Left hindlimb (tissue), 1 donor: ENCODE data around the gene IFRD1.
A peak's percentile ranks its signal among the peaks of the same experiment; 100 is the strongest.
"Not testable (repeated sequence)": the region's sequence is repeated elsewhere in the genome, so short reads cannot be mapped to it uniquely, and the experiment has no call there.

Experiments
- DNase-seq: peaks from one replicate; pipeline ENCODE4 v3.0.0-alpha.2; 2018

Gene IFRD1

GRCh38 chr7:112446431-112446830 is 3.8 kb upstream of the IFRD1 start:
- no peak for DNase-seq

- no peak for DNase-seq
These were observed 2.9 kb upstream of the IFRD1 start for GRCh38 chr7:112447406-112447805.

GRCh38 chr7:112448381-112448780 is 1.9 kb upstream of the IFRD1 start:
- no peak for DNase-seq

- no peak for DNase-seq
These were observed 1.4 kb upstream of the IFRD1 start for GRCh38 chr7:112448891-112449290.

- no peak for DNase-seq
These were observed 907 bp upstream of the IFRD1 start for GRCh38 chr7:112449353-112449752.

GRCh38 chr7:112450807-112451761 is 824 bp downstream of the IFRD1 start:
- DNase-seq: peak; percentile 97

- peak; percentile 40 for DNase-seq
These were observed 2.0 kb downstream of the IFRD1 start for GRCh38 chr7:112452102-112452888.

GRCh38 chr7:112453505-112454171 is 3.4 kb downstream of the IFRD1 start:
- DNase-seq: no peak

- DNase-seq: not testable (repeated sequence)
These were observed 3.9 kb downstream of the IFRD1 start for GRCh38 chr7:112454191-112454590.

GRCh38 chr7:112459645-112460044 is 9.4 kb downstream of the IFRD1 start:
- no peak for DNase-seq

- no peak for DNase-seq
These were observed 12.0 kb downstream of the IFRD1 start for GRCh38 chr7:112462236-112462635.

GRCh38 chr7:112467867-112468266 is 17.6 kb downstream of the IFRD1 start:
- DNase-seq: no peak

- DNase-seq: no peak
These were observed 19.9 kb downstream of the IFRD1 start for GRCh38 chr7:112470194-112470593.

- DNase-seq: no peak
These were observed 26.3 kb downstream of the IFRD1 start for GRCh38 chr7:112476390-112477052.

- DNase-seq: no peak
These were observed 31.0 kb downstream of the IFRD1 start for GRCh38 chr7:112481121-112481736.

GRCh38 chr7:112481833-112482670 is 31.8 kb downstream of the IFRD1 start:
- no peak for DNase-seq

GRCh38 chr7:112484671-112485167 is 34.5 kb downstream of the IFRD1 start:
- DNase-seq: peak; percentile 48

- DNase-seq: no peak
These were observed 35.5 kb downstream of the IFRD1 start for GRCh38 chr7:112485766-112486165.

- DNase-seq: no peak
These were observed 37.4 kb downstream of the IFRD1 start for GRCh38 chr7:112487457-112488263.

GRCh38 chr7:112488264-112488552 is 37.9 kb downstream of the IFRD1 start:
- no peak for DNase-seq
